Measurements from ENCODE around the gene MMD. TPM values are rescaled to one million over a fixed set of nuclear protein-coding genes. Genes with fewer than 3 reads are reported as not detected.

Gene MMD
- total and polyA plus RNA-seq, 9 of the 15 experiments (the other 6 are each of a cell fraction or from before 2014, with no cell fraction given): 3.1 to 18.9 (median 10.7) TPM

DNA sequence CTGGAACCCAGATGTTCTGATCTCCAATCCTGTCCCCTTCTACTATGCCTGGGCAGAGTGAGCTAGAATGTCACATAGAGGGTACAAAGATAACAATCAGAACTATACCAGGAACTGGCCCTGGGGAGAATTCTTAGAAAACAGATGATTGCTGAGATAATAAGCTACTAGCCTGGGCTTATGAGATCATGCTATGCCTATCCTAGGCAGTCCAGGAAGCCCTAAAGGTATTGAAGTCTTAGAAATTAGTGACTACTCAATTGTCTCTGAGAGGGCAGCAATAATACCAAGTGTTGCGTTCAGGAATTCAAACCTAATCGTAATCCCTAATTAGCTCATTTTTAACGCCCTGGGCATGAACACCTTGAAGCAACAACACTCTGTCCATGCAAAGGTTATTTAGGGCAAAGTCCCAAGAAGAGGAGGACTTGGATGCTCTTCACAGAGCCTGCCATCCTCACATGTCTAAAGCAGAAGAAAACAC, 77.1 kb downstream of the MMD start (continued):
- TF ChIP-seq POLR3A (IDR thresholded peaks at IDR 0.05; ENCODE audit: borderline replicate concordance, extremely low read depth, insufficient read depth, insufficient read length): no peak
- no peak for TF ChIP-seq CTCFL (IDR thresholded peaks at IDR 0.05; ENCODE audit: borderline replicate concordance, insufficient read depth, low read depth, low read length, poor library complexity, severe bottlenecking)
- TF ChIP-seq ZNF76 (CRISPR knock-in tag; IDR thresholded peaks at IDR 0.05; ENCODE audit: borderline replicate concordance): no peak
- TF ChIP-seq, protein P1, sequence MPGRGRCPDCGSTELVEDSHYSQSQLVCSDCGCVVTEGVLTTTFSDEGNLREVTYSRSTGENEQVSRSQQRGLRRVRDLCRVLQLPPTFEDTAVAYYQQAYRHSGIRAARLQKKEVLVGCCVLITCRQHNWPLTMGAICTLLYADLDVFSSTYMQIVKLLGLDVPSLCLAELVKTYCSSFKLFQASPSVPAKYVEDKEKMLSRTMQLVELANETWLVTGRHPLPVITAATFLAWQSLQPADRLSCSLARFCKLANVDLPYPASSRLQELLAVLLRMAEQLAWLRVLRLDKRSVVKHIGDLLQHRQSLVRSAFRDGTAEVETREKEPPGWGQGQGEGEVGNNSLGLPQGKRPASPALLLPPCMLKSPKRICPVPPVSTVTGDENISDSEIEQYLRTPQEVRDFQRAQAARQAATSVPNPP (IDR thresholded peaks at IDR 0.05; ENCODE audit: borderline replicate concordance, insufficient read depth, insufficient read length): no peak
- peak; percentile 79 for TF ChIP-seq CTBP1 (IDR thresholded peaks at IDR 0.05; ENCODE audit: borderline replicate concordance)
- TF ChIP-seq, protein P2, sequence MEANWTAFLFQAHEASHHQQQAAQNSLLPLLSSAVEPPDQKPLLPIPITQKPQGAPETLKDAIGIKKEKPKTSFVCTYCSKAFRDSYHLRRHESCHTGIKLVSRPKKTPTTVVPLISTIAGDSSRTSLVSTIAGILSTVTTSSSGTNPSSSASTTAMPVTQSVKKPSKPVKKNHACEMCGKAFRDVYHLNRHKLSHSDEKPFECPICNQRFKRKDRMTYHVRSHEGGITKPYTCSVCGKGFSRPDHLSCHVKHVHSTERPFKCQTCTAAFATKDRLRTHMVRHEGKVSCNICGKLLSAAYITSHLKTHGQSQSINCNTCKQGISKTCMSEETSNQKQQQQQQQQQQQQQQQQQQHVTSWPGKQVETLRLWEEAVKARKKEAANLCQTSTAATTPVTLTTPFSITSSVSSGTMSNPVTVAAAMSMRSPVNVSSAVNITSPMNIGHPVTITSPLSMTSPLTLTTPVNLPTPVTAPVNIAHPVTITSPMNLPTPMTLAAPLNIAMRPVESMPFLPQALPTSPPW (CRISPR knock-in tag; IDR thresholded peaks at IDR 0.05): peak; percentile 60
- TF ChIP-seq ZFPM2 (CRISPR knock-in tag; IDR thresholded peaks at IDR 0.05): no peak
- TF ChIP-seq MEF2D (tag; conservative IDR thresholded peaks at IDR 0.05; ENCODE audit: low read depth): no peak
- TF ChIP-seq TAF1 (IDR thresholded peaks at IDR 0.05; ENCODE audit: control insufficient read depth, extremely low read depth, insufficient read depth, low read length, severe bottlenecking): no peak
- TF ChIP-seq ZNF695 (CRISPR knock-in tag; IDR thresholded peaks at IDR 0.05): no peak
- TF ChIP-seq RBM25 (IDR thresholded peaks at IDR 0.05; ENCODE audit: low read depth, low read length, severe bottlenecking): no peak
- TF ChIP-seq, protein P3, sequence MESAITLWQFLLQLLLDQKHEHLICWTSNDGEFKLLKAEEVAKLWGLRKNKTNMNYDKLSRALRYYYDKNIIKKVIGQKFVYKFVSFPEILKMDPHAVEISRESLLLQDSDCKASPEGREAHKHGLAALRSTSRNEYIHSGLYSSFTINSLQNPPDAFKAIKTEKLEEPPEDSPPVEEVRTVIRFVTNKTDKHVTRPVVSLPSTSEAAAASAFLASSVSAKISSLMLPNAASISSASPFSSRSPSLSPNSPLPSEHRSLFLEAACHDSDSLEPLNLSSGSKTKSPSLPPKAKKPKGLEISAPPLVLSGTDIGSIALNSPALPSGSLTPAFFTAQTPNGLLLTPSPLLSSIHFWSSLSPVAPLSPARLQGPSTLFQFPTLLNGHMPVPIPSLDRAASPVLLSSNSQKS (CRISPR knock-in tag; IDR thresholded peaks at IDR 0.05): no peak
- no peak for TF ChIP-seq ZNF384 (IDR thresholded peaks at IDR 0.05; ENCODE audit: low read depth, low read length)
- no peak for TF ChIP-seq ZBED1 (IDR thresholded peaks at IDR 0.05)
- no peak for TF ChIP-seq ZBTB11 (CRISPR knock-in tag; IDR thresholded peaks at IDR 0.05)
- 0 out of 2 replicates have a peak, but pooled peaks have one; percentile 21 for TF ChIP-seq ZEB2 (IDR thresholded peaks at IDR 0.05)
- no peak for TF ChIP-seq OTX1 (CRISPR knock-in tag; IDR thresholded peaks at IDR 0.05)
- no peak for TF ChIP-seq CHD4 (IDR thresholded peaks at IDR 0.05; ENCODE audit: insufficient read depth, insufficient replicate concordance, low read depth, low read length, poor library complexity, severe bottlenecking)

Data from K562 (cell line).